GM04504 (cell line): ENCODE measurements around the gene CNKSR3.

Source experiments
- DNase-seq: peaks from one replicate; pipeline ENCODE4 v3.0.0-alpha.2; 2012; ENCODE audit warnings: low read depth

CNKSR3 gene

DNA sequence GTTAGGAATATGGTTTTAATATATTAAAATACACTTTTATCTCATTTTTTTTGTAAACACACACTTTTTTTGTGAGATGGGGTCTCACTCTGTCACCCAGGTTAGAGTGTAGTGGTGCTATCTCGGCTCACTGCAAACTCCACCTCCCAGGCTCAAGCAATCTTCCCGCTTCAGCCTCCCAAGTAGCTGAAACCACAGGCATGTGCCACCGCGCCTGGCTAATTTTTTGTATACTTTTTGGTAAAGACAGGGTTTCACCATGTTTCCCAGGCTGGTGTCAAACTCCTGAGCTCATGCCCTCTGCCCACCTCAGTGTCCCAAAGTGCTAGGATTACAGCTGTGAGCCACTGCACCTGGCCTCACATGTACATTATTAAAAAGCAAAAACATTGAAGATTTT is 164.7 kb downstream of the CNKSR3 start:
- no peak for DNase-seq

DNA sequence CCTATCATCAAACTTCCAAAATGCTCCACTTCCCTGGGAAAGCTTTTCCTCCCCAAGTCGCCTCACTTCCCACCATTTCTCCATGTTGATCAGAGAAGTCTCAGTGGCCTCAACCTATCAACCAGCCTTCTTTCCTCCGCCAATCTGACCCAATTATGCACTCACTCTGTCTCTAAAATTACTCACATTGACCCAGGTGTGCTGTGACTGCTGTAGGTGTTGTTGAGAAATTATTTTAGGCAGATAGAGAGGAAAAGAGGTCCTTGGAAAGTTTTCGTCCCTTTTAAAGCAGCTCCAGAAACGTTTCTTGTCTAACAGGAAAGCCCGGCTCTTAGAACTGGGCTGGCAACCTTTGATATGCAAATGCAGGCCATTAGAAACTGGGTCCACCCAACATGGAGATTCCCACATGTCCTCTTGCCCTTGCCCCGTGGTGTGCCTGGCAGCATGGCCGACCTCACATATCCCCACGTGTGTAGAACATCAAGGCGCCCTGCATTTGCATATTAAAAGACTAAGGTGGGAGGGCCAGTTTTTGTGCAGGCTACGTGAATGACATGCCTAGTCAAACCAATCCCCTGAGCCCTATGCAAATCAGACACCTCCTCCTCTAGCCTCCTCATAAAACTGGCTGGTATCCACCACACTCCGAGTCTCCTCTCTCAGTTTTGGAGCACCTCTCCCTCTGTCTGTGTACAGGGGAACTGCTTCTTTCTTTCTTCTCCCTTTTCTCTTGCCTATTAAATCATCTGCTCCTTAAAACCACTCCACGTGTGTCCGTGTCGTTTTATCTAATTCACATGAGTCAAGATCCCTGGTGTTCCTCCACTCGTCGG is 166.8 kb downstream of the CNKSR3 start:
- DNase-seq = no peak

DNA sequence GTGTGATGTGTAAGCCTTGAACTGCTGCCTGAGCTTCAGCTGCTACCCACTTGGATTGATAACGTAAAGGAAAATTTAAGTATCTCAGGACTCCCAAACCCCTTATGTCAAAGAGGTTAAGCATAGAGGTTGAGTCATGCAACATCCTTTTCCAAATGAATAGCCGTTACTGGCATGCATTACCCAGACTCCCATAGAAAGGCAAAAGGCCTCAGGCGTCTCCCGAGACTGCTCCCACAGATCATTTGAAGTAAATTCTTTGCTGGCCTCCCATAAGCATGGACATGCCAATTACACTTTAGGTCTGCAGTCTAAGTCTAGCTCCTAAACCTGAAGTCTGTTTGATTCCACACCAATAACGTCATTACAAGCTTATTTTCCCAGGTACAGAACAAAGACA is 168.6 kb downstream of the CNKSR3 start:
- DNase-seq = no peak

DNA sequence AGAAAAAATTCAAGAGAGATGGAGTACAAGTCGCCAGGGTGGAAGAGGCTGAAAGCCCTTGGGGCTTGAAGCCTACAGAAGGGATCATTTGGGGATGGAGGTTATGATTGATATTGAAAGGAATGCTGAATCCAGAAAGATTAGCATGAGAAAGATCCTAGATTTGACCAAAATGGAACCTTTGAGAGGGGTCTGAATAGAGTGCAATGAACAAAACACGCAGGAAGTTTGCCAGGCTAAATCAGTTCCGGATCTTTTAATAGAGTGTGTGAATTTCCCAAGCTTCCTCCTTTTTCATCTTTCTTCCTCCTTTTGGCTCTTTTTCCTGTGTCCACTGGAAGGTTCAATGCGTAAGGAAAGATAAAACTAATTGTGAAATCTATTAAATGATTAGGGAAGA is 169.1 kb downstream of the CNKSR3 start:
- no peak for DNase-seq
